HUES48 (cell line): ENCODE results near the gene OPCML.

Experiments
- H3K27ac ChIP-seq: one replicate; pipeline ENCODE4 v1.7.0; 2013; ENCODE audit warnings: low read depth, low read length, inconsistent platforms
- H3K27me3 ChIP-seq: 2 replicates; pipeline ENCODE4 v1.6.1; 2013; ENCODE audit warnings: mild to moderate bottlenecking, low read length; ENCODE audit not compliant: control insufficient read depth, insufficient read depth
- H3K36me3 ChIP-seq: 2 replicates; pipeline ENCODE4 v1.6.1; 2013; ENCODE audit warnings: low read length; ENCODE audit not compliant: control insufficient read depth, insufficient read depth
- H3K4me1 ChIP-seq: 2 replicates; pipeline ENCODE4 v1.6.1; 2013; ENCODE audit warnings: mild to moderate bottlenecking, low read length; ENCODE audit not compliant: control insufficient read depth, insufficient read depth
- H3K4me3 ChIP-seq: 2 replicates; pipeline ENCODE4 v1.5.1; 2013; ENCODE audit warnings: mild to moderate bottlenecking, low read depth, low read length
- H3K9ac ChIP-seq: 2 replicates; pipeline ENCODE4 v1.6.1; 2013; ENCODE audit warnings: mild to moderate bottlenecking, low read depth, low read length, moderate library complexity
- H3K9me3 ChIP-seq: 2 replicates; pipeline ENCODE4 v1.6.1; 2013; ENCODE audit warnings: low read length; ENCODE audit not compliant: control insufficient read depth, insufficient read depth

The OPCML gene

GRCh38 chr11:133520707-133521106 is 11.6 kb downstream of the OPCML start:
- Histone ChIP-seq H3K9me3 (no peaks in the 10 kb centered on the region), H3K4me3 (no peak overlapping the region), H3K9ac (no peak overlapping the region), H3K27ac (peak overlapping the region; percentile 15), H3K27me3 (no peaks in the 10 kb centered on the region), H3K36me3 (no peaks in the 10 kb centered on the region), H3K4me1 (peaks cover 2% of the 10 kb centered on the region)

GRCh38 chr11:133519560-133519959 is 12.7 kb downstream of the OPCML start:
- Histone ChIP-seq H3K27ac (no peak overlapping the region), H3K9me3 (no peaks in the 10 kb centered on the region), H3K27me3 (no peaks in the 10 kb centered on the region), H3K36me3 (no peaks in the 10 kb centered on the region), H3K9ac (no peak overlapping the region), H3K4me1 (peaks cover 13% of the 10 kb centered on the region), H3K4me3 (no peak overlapping the region)

- H3K27me3 ChIP-seq = no peaks in the 10 kb centered on the region
- H3K9ac ChIP-seq = no peak overlapping the region
- no peak overlapping the region for H3K27ac ChIP-seq
- H3K4me1 ChIP-seq = peaks cover 16% of the 10 kb centered on the region
- H3K36me3 ChIP-seq = no peaks in the 10 kb centered on the region
- H3K9me3 ChIP-seq = no peaks in the 10 kb centered on the region
- no peak overlapping the region for H3K4me3 ChIP-seq
Measured at GRCh38 chr11:133518702-133519264, 13.5 kb downstream of the OPCML start.

- Histone ChIP-seq H3K27me3 (peaks cover 6% of the 10 kb centered on the region), H3K4me3 (no peak overlapping the region), H3K27ac (no peak overlapping the region), H3K9me3 (no peaks in the 10 kb centered on the region), H3K4me1 (peaks cover 22% of the 10 kb centered on the region), H3K9ac (no peak overlapping the region), H3K36me3 (no peaks in the 10 kb centered on the region)
Measured at GRCh38 chr11:133516845-133517244, 15.5 kb downstream of the OPCML start.

GRCh38 chr11:133515107-133515506 is 17.2 kb downstream of the OPCML start:
- Histone ChIP-seq H3K4me1 (peaks cover 35% of the 10 kb centered on the region), H3K4me3 (no peak overlapping the region), H3K27ac (no peak overlapping the region), H3K9me3 (no peaks in the 10 kb centered on the region), H3K9ac (no peak overlapping the region), H3K36me3 (no peaks in the 10 kb centered on the region), H3K27me3 (peaks cover 15% of the 10 kb centered on the region)

GRCh38 chr11:133509924-133510697 is 22.2 kb downstream of the OPCML start:
- no peaks in the 10 kb centered on the region for H3K36me3 ChIP-seq
- peak overlapping the region; percentile 2; the same call in 1 of the 2 replicates for H3K4me3 ChIP-seq
- H3K9me3 ChIP-seq = no peaks in the 10 kb centered on the region
- peak overlapping the region; percentile 55 for H3K27ac ChIP-seq
- peaks cover 15% of the 10 kb centered on the region for H3K27me3 ChIP-seq
- H3K4me1 ChIP-seq = peaks cover 54% of the 10 kb centered on the region
- H3K9ac ChIP-seq = no peak overlapping the region

GRCh38 chr11:133508468-133508867 is 23.8 kb downstream of the OPCML start:
- no peaks in the 10 kb centered on the region for H3K9me3 ChIP-seq
- no peak overlapping the region for H3K4me3 ChIP-seq
- peaks cover 44% of the 10 kb centered on the region for H3K4me1 ChIP-seq
- no peak overlapping the region for H3K9ac ChIP-seq
- no peaks in the 10 kb centered on the region for H3K36me3 ChIP-seq
- H3K27me3 ChIP-seq = peaks cover 15% of the 10 kb centered on the region
- no peak overlapping the region for H3K27ac ChIP-seq

- H3K4me3 ChIP-seq = no peak overlapping the region
- H3K27ac ChIP-seq = no peak overlapping the region
- H3K9ac ChIP-seq = no peak overlapping the region
- no peaks in the 10 kb centered on the region for H3K36me3 ChIP-seq
- H3K9me3 ChIP-seq = no peaks in the 10 kb centered on the region
- H3K4me1 ChIP-seq = peaks cover 48% of the 10 kb centered on the region
- H3K27me3 ChIP-seq = peaks cover 11% of the 10 kb centered on the region
Measured at GRCh38 chr11:133507185-133507584, 25.1 kb downstream of the OPCML start.

GRCh38 chr11:133506551-133507094 is 25.7 kb downstream of the OPCML start:
- H3K4me1 ChIP-seq = peaks cover 48% of the 10 kb centered on the region
- no peak overlapping the region for H3K9ac ChIP-seq
- H3K9me3 ChIP-seq = no peaks in the 10 kb centered on the region
- no peak overlapping the region for H3K4me3 ChIP-seq
- no peak overlapping the region for H3K27ac ChIP-seq
- peaks cover 6% of the 10 kb centered on the region for H3K27me3 ChIP-seq
- no peaks in the 10 kb centered on the region for H3K36me3 ChIP-seq

GRCh38 chr11:133506023-133506422 is 26.3 kb downstream of the OPCML start:
- Histone ChIP-seq H3K4me1 (peaks cover 44% of the 10 kb centered on the region), H3K4me3 (no peak overlapping the region), H3K9ac (no peak overlapping the region), H3K9me3 (no peaks in the 10 kb centered on the region), H3K27me3 (0 out of 2 replicates have a peak, but pooled peaks cover under 1% of the 10 kb centered on the region), H3K36me3 (no peaks in the 10 kb centered on the region), H3K27ac (peak overlapping the region; percentile 40)

GRCh38 chr11:133504906-133505305 is 27.4 kb downstream of the OPCML start:
- H3K27me3 ChIP-seq = no peaks in the 10 kb centered on the region
- peaks cover 33% of the 10 kb centered on the region for H3K4me1 ChIP-seq
- H3K9ac ChIP-seq = no peak overlapping the region
- no peaks in the 10 kb centered on the region for H3K36me3 ChIP-seq
- no peaks in the 10 kb centered on the region for H3K9me3 ChIP-seq
- H3K4me3 ChIP-seq = no peak overlapping the region
- H3K27ac ChIP-seq = no peak overlapping the region
